HG02885 (cell line): ENCODE data around the gene GALNTL6.

Source experiments
- ATAC-seq: cut with Tn5 transposase; IDR thresholded peaks from one replicate; pipeline ENCODE4 v1.9.1; 2021; ENCODE audit warnings: mild to moderate bottlenecking; ENCODE audit not compliant: unreplicated experiment, poor library complexity

GALNTL6 gene

GRCh38 chr4:172826861-172827260 is 1013.7 kb downstream of the GALNTL6 start:
- ATAC-seq = no peak

DNA sequence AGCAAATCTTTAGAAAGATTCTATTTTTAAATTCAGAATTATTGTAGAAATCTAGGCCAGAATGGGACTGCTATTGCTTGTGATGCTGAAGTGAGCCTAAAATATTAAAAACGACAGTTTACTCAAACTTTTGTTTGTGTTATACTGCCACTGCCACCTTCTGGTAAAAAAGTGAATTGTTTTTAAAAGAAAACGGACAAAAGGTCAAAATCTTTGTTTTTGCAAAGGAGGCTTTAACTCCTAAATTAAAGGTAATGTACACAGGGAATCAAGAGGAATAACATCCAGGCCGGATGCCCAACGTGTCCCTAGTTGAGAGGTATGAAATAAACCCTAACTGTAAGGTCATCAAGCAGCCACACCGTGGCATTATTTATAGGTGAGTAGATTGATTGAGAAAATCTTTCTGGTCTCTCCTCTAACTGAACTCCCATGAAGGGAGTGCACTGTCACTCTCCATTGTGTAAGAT is 1017.1 kb downstream of the GALNTL6 start:
- ATAC-seq = peak; percentile 39

DNA sequence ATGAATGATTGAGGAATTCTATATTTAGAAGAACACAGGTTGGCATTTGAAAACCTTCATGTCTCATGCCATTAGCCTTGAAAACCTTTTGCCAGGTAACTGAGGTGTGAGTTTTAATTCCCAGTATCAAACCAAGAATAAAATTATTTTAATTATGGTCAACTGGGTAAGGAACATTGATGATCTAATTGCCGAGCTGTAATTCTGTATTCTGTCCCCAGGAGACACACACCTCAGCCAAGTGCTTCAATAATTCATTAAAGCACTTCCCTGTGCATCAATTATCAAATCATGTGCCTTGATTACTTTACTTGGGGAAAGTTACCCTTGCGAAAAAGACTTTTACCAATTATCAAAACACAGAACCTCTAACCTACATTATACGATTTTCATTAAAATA is 1023.5 kb downstream of the GALNTL6 start:
- ATAC-seq = no peak

DNA sequence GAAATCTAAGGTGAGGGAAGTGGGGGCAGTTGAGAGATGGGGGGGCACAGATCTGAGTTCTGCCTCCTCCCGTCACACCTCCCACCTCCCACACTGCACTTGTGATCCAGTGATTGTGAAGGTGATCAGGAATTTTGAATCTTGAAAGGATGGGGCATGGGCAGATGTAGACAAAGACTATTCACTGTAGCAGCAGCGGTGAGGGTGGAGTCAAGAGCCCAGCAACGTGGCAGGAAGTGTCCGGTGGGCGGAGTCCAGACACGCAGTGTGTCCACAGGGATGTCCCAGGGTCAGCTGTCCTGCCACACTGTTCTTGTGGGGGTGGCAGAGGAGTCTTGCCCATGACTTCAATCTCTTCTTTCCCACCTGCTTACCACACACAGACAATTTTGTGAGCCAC is 1024.9 kb downstream of the GALNTL6 start:
- no peak for ATAC-seq

GRCh38 chr4:172838943-172839342 is 1025.7 kb downstream of the GALNTL6 start:
- no peak for ATAC-seq

DNA sequence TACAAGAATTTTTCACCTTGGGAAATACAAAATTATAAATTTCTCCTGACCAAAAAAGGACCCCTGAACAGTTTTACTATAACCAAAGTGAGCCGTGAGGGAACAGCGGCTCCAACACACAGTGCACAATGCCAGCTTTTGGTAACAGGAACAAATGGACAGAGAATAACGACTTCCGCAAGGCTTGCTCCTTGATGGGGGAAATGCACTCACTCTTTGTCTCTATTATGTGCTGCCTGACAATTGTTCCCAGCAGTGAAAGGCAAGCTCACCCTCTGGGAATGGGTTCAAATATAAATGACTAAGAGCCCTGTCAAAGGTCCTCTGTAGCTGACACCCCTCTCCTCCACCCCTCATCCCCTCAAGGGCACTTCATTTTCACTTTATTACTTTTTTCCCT is 1029.6 kb downstream of the GALNTL6 start:
- no peak for ATAC-seq

DNA sequence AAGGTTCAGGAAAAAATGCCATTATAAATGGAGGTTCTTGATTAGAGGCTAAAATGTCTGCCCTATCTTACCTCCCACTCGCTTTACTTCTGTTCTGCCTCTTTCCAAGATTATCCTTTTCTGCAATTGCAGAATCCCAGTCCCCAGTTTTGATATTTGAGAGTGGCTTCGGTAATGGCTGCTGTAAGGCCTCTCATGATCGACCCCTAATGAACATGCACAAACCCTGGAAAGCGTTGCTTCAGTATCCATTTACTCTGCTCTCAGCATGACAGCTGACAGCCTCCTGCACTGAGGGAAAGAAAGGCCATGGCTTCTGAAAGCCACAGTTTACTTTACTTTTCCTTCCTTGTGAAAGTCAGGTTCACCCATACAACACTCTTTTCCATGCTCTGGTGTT is 1030.0 kb downstream of the GALNTL6 start:
- no peak for ATAC-seq

DNA sequence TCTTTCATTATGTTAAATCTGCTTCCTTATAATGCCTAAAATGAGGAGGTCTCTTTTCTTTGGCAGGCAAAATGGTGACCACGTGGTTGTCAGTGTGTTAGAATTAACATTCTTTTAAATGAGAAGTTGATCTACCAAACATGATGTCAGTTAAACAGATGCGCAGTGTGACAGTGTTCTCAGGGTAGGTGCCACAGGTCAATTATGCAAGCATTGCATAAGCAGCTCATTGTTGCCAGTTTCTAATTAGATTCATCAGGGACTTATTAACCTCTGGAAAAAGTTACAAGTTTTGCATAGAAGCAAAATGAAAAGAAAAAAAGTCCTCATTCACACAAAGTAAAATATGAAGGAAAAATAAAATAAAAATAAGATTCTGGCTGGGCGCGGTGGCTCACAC is 1031.4 kb downstream of the GALNTL6 start:
- ATAC-seq = no peak

DNA sequence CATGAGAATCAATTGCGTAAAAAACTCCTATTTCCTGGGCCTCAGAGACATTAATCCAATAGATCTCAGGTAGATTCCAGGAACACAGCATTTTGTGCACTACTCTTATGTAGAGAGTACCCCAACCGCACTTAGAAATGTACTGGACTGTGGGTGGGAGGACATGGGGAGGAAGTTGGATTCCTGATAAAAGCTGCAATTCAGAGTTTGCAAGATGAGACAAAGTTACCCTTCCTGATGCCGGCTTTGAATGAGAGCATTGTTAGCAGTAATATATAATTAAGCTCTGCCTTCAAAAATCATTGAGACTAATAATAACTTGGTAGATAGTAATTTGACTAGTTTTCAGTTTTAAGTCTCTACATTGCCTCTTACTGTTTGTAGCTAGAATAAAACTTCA is 1032.1 kb downstream of the GALNTL6 start:
- no peak for ATAC-seq

DNA sequence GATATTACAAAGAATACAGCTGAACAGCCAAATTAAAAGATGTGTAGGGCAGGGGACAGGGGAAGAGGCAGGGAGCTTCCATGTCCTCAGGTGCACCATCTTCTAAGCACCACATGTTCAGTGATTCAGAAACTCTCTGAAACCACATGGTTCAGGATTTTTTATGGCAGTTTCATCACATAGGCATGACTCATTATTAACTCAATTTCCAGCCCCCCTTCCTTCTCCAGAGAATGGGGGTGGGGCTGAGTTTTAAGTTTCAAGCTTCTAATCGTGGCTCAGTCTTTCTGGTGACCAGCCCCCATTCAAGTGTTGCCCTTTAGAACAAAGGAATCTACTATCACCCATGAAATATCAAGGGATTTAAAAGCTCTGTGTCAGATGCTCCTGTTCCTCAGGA is 1037.6 kb downstream of the GALNTL6 start:
- ATAC-seq = no peak

- ATAC-seq = no peak
Observed at GRCh38 chr4:172851534-172851933, 1038.3 kb downstream of the GALNTL6 start.

GRCh38 chr4:172857026-172857425 is 1043.8 kb downstream of the GALNTL6 start:
- no peak for ATAC-seq

DNA sequence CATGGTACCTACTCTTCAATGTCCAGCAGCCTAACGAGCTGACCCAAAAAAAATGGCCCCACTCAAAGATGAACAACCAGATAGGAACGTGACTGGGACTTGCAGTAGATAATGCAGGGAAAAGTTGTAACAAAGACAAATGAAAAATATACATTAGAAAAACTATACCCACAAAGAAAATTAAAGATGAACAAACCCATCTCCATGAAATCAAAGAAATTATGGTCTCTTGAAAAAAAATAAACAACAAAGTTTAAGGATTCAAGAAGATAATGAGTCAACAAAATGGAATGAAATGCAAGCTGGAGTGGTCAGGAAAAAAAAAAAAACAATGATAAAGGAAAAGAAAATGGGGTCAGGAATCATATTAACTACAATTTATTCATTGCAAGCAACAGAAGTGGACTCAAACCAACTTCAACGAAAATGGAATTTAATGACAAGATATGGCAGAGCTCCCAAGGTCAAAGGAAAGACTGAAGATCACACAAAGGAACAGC is 1045.6 kb downstream of the GALNTL6 start:
- no peak for ATAC-seq

- ATAC-seq = no peak
Observed at GRCh38 chr4:172865103-172865502, 1051.9 kb downstream of the GALNTL6 start.

DNA sequence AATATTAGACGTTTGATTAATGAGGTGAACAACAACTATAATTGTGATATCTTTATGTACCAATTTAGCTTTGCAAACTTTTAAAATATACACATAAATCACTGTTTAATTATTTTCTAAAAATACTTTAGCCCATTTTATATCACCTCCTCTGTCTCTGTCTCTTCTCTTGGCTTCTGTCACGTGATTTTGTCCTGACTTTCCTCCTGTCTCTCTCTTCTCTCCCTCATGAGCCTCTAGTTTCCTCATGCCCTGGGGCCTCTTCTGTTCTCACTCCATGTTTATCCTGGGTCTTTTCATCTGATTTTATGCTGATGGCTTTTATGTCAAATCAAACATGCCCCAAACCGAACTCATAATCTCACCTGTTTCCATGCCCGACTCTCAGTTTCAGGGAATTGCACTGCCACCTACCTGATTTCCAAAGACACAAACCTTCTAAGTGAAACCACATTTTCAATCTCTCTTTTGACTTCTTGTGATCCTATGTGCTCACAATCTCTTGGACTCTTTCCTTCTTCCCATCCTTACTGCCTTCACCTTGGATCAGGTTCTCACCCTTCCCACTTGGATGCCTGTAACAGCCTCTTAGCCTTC is 1052.4 kb downstream of the GALNTL6 start:
- no peak for ATAC-seq

DNA sequence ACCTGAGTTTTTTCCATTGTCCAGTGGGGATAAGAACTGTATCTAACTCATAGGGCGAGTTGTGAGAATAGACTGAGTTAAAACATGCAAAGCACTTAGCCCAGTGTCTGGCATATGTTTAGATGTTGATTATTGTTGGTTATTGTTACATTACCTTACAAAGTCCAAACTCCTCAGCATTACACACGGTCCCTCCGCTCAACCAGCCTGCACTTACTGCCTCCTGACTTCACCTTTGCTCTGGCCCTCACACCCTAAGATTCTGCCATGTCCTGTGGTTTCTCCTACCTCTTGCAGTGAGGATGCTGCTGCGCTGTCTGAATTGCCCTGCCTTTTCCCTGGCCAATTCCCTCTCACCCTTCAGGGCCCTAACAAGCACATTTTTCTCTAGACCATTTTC is 1053.2 kb downstream of the GALNTL6 start:
- no peak for ATAC-seq

GRCh38 chr4:172867835-172868234 is 1054.6 kb downstream of the GALNTL6 start:
- no peak for ATAC-seq

DNA sequence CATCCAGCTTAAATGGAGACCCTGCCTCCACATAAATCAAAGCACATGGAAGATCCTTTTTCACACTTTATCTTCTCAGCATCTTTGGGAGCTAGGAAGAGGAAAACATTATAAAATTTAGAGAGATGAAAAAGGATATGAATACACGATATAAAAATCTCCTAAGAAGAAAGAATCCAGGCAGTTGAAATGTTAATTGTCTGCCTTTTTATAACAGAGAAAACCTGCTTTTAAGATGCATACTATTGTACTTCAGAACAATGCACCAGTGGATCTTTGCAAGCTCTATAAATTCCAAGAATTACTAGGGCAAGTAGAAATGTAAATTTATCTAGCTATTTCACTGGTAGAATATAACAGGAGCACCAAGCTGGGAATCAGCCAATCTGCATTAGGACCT is 1055.1 kb downstream of the GALNTL6 start:
- no peak for ATAC-seq

DNA sequence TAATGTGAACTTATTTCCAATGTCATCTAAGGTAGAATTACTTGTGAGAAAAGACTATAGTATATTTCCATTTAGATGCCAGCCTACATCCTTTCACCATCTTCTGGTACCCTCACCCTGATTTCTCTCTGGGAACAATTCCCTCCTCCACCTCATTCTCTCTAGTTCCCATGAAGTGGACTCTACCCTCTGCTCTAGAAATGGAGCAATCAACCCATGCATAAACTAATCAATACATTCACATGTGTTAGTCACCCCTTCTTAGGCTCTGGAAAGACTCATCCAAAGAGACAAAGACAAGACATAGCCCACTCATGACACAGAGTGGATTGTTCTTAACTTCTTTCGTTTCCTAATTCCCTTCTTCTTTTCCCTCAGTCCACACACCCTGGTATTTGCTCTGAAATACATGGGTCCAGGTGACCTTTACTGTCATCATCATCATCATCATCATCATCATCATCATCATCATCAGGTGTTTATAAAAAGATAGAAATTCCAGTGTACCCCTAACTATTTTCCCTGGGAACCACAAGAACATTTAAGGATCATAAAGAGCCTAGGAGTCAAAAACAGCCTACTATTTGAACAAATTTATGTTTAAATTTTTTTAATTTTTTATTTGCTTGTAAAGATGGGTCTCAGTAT is 1056.5 kb downstream of the GALNTL6 start:
- ATAC-seq = no peak

DNA sequence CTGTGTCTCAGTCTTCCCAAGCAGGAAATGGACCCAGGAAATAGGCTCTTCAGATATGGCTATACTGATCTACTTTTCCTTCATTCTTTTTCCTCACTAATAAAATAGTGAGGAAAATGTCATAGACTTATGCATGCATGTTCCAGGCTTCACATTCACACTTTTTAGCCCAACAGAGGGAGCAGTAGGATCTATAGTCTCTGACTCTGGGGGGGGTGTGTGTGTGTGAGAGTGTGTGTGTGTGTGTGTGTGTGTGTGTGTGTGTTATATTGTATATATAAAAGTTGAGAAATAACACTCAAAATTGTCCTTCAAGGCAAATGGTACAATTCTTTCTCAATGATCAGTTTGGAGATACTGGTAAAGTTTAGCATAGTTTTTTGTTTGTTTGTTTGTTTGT is 1058.2 kb downstream of the GALNTL6 start:
- ATAC-seq = no peak

DNA sequence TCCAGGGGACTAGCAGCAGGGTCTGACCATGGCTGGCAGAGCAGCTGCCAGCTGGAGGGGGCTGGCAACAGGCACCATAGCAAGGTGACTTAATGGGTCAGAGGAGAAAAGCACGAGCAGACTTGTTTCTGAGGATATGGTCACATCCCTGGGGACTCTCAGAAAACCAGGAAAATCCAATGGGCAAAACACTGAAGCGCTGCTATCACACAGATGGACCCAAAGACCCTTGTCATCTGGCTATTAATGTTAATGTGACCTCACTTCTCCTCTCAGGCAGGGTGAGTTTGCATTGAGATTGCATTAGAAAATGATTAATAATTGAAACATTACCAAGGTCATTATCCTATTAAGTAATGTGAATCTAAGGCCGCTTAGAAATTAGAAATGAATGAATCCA is 1061.7 kb downstream of the GALNTL6 start:
- no peak for ATAC-seq

DNA sequence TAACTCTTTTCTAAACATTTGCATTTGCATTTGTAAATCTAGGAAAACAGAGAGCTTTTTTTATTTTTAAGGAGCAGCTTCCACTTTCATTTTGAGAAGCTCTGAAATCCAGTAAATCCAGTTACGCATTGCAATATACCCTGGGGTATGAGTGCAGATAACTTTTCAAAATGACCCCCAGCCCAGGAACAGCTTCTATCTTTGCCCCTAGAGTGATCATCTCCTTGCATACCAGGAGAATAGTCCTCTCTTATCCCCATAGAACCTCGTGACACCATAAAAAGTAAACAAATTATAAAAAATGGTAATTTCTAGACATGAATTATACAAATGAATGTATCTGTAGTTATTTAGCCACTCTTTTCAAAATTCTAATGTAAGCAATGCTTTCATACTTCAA is 1063.2 kb downstream of the GALNTL6 start:
- ATAC-seq = no peak
